Activated CD8-positive, alpha-beta memory T cell treated with anti-CD3 and anti-CD28 coated beads for 1 hour (primary cell): ENCODE results near the gene SNCB.

Experiments used
- DNase-seq, 2 donors: peaks; one replicate each; pipeline ENCODE4 v3.0.0-alpha.2; 2020; ENCODE audit warnings: low read depth in 1 of 2; ENCODE audit errors: extremely low read depth in 1 of 2

SNCB gene

DNA sequence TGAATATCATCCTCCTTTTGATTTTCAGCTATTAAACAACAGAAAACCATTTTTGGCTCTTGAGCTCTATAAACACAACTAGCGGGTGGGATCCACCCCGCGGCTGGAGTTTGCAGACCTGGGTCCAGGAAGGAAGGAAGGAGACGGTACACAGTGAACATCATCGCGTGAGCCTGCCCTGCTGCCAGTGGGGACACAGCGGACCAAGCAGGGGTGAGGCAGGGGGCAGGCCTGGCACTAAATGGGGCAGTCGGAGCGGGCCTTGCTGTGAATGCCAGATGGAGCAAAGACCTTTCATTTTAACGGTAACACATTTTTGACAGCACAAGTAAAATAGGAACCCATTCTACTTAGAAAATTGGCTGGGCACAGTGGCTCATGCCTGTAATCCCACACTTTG is 31.3 kb upstream of the SNCB start:
- DNase-seq: no peak

DNA sequence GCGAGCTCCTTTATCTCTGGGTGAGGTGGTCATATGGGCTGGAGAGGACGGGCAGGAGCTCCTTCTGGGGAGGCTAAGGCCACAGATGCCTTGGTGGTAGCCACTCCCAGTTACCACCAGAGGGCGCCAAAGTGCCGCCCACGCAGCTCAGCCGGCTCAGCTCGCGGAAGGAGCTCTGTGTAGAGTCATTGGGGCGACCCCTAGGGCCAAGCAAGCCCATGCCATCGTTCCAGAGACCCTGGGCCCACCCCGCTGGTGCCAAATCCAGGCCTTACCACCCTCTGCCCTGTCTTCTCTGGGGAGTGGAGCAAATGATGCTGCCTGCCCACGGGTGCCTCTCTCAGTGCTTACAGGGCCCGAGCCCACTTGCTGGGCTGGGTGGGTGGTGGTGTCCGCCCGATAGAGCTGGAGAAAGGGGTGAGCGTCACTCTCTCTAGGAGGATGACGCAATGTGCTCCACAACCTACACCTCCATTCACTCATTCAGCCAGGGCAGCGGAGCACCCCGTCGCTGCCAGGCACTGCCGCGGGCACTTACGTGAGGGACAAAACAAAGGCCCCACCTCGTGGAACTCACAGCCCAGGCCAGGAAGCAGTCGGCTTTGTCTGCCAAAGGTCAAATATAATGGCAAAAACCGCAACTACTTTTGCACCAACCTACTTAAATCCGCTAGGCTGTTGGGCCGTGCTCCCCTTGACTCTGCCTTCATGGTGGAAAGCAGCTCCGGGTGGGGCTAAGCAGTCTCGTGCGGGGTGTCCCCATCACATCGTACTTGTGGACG is 30.7 kb upstream of the SNCB start:
- peak; percentile 48 to 67 for DNase-seq

DNA sequence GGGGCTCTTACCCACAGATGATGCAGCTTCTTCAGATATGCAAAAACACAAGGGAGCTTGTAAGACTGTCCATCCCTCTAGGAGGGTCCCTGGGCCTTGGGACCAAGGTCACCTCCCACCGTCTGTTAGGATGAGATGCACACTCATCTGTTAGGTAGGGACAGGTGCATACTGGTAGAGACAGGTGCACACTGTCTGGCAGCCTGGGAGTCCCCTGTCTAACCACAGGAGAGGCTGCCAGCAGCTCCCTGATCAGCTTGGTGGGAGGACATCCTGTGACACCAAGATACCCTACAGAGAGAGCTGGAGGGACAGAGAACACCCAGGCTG is 30.2 kb upstream of the SNCB start:
- no peak for DNase-seq

DNA sequence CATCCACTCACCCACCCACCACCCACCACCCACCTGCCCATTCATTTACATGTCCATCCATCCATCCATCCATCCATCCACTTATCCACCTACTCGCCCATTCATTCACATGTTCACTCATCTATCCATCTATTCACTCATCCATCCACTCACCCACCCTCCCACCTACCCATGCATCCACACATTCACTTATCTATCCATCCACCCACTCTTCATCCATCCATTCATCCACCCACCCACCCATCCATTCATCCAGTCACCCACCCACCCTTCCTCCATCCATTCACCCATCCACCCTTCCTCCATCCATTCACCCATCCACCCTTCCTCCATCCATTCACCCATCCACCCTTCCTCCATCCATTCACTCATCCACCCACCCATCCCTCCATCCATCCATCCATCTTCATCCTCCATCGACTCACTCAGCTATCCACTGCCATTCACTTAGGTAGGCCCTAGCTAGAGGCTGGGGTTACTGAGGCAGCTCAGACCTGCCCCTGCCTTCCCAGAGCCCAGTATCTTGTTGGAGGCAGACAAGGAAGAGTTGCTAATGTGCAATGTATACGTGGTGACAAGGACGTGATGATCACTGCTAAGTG is 29.6 kb upstream of the SNCB start:
- DNase-seq: no peak

GRCh38 chr5:176659512-176659839 is 29.1 kb upstream of the SNCB start:
- DNase-seq: no peak

- no peak for DNase-seq
Observed at GRCh38 chr5:176658817-176659511, 28.6 kb upstream of the SNCB start.

DNA sequence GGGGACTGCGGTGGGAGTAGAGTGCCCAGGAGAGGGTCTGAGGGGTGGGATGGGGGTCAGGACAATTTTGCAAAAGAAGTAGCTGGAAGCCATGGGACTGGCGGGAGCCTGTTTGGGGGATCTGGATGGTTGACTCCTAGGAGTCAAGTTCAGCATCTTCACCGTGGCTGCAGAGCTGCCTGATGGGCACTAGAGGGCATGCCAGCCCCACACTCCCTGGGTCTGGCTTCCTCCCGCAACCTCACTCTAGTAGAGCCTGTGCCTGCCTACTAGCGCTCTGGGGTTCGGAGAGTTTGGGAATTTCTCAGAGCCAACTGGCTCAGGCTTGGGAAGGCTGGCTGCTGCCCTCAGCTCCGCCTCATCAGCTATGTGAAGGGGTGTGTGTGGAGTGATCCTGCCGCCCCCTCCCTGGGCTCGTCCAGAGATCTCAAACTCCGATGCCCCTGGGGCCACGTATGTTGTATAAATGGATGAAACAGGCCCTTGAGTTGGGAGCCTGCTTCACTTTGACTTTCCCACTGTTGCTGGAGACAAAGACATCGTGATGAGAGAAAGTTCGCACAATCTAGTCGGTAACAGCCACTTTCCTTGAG is 27.8 kb upstream of the SNCB start:
- DNase-seq: peak in 1 of 2 donors; percentile 37

DNA sequence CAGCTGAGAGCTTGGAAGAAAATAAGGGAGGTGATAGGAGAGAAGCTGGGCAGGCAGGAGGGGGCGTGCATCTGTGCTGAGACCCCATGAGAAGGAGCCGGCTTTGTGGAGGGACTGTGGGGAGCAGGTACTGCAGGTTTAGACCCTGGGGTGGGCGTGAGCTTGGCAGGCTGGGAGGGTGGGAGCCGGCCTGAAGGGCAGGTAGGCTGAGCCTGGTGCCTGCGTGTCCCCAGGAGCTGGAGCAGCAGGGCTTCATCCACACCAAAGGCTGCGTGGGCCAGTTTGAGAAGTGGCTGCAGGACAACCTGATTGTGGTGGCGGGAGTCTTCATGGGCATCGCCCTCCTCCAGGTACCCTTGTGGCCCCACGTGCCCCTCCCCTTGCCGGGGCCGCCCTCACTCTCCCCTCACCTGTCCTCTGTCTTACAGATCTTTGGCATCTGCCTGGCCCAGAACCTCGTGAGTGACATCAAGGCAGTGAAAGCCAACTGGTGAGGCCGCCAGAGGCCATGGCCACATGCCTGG is 26.2 kb upstream of the SNCB start:
- no peak for DNase-seq

DNA sequence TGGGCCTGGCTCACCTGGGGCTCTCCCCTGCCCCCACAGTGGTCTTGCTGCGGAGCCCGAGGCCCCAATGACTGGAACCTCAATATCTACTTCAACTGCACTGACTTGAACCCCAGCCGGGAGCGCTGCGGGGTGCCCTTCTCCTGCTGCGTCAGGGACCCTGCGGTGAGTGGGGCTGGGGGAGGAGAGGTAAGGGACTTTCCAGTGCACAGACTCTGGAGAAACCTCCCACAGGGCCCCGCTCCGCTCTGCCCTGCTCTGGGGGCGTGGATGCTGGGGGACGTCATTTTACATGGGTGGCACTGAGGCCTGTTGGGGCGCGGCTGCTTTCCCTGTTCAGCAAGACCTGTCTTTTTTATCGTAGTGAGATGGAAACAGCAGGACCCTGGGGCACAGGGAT is 24.5 kb upstream of the SNCB start:
- DNase-seq: no peak

GRCh38 chr5:176653401-176654385 is 23.4 kb upstream of the SNCB start:
- no peak for DNase-seq

GRCh38 chr5:176652136-176652535 is 21.8 kb upstream of the SNCB start:
- no peak for DNase-seq

DNA sequence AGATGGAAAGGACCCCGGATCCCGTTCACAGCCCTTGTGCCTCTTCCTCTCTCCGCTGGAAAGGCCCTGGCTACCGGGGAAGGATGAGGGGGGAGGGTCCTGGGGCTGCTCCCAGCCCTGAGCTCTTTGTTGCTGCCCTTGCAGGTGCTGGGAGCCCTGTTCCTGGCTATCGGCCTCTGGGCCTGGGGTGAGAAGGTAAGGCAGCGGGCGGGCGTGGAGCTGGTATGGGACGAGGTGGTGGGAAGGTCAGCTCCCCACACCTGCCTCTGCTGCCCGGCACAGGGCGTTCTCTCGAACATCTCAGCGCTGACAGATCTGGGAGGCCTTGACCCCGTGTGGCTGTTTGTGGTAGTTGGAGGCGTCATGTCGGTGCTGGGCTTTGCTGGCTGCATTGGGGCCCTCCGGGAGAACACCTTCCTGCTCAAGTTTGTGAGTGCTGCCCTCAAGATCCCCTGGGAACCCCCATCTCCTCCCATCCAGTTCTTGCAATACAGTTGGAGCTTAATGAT is 21.2 kb upstream of the SNCB start:
- no peak for DNase-seq

GRCh38 chr5:176650354-176650884 is 20.1 kb upstream of the SNCB start:
- no peak for DNase-seq

DNA sequence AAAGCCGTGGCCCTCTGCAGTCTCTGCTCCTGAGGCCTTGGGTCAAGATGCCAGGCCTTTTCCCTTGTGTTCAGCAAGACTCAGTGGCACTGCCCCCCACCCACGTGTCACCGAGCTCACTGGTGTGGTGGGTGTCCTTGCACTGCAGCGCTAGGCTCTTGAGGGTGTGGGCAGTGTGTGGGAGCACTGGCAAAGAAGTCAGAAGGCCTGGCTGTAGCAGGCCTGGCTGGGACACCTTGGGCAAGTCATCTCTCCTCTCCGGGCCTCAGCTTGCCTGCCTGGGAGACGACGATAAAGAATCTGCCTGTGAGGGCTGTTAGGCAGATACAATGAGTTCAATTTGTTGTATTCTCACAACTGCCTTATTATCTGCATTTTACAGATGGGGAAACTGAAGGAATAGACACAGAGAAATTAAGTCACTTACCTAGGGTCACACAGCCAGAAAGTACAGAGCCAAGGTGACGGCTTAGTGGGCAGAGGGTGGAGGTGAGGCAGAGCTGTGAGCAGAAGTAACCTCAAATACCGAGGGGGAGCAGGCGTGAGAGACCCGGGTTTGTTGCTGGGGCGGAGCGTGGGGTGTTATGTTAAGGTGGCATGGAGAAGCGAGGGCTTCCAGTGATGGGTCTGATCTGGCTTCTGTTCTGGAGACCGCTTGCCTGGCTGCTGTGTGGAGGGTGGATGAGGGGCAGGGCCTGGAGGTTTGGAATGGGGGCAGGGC is 18.3 kb upstream of the SNCB start:
- DNase-seq: no peak

GRCh38 chr5:176647843-176648473 is 17.6 kb upstream of the SNCB start:
- no peak for DNase-seq

GRCh38 chr5:176647030-176647842 is 16.9 kb upstream of the SNCB start, which contains the start of gene TSPAN17:
TSS of gene TSPAN17 (plus strand) at chr5:176647484. CDS start at chr5:176647616, 132 bp downstream.
- DNase-seq: peak; percentile 97 to 98

- no peak for DNase-seq
Observed at GRCh38 chr5:176646707-176647029, 16.3 kb upstream of the SNCB start.

GRCh38 chr5:176646049-176646706 is 15.8 kb upstream of the SNCB start:
- DNase-seq: no peak
